ENCODE results near the gene BBOX1. TPM values are rescaled to one million over a fixed set of nuclear protein-coding genes. Genes with fewer than 3 reads are reported as not detected.

Gene BBOX1
- total RNA-seq, 1 donor from 2014 or later, result not detected

DNA sequence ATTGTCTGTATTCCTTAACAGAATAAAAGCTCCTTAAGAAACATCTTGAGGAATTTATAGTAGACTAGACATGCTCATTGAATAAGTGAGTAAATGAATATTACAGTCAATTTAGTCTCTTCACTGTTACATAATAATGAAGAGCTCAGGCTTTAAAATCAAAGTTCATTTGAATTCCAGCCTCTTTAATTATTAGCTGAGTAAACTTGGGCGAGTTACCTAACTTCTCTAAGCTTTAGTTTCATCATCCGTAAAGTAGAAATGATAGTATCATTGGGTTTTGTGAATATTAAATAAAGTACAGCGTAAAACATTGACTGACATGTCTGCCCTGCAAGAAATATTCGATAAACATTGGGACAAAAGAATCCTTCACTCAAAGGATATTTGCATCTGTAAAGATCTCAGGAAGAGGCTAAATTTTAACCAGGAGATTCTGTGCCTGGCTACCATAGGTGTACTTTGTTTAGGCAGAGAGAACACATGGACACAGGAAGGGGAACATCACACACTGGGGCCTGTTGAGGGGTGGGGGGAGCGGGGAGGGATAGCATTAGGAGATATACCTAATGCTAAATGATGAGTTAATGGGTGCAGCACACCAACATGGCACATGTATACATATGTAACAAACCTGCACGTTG is 15.2 kb upstream of the BBOX1 start:
- no peak for DNase-seq

DNA sequence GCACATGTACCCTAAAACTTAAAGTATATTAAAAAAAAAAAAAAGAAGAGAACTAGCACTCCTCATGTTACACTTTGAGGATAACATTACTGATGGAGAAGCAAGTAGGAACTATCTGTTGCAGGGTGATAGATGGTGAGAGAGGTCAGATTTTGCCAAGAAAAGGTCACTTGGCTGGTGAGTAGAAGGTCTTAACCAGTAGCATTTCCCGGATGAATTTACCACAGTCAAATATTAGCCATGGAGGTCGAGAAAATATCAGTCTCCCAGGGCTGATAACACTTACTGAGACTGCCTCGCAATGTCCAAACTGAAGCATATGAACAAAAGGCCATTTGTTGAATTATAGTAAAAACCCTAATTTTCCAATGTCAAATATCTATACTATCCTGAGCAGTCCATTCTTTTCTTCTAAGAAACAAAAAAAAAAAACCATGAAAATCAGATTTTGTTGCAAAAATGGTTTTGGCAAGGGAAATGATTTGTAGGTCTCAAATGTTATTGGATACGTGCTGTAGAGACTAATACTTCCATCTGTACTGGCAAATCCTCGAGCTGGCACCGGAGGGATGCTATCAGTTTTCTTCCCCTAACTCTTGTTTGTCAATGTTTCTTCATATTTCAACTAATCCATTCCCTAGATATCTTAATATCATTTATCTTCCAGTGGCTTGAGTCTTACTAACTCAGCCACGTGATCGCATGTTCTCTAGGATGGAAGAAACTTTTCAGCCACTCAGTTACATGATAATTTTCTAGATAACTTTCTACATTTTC is 14.5 kb upstream of the BBOX1 start:
- no peak for DNase-seq

DNA sequence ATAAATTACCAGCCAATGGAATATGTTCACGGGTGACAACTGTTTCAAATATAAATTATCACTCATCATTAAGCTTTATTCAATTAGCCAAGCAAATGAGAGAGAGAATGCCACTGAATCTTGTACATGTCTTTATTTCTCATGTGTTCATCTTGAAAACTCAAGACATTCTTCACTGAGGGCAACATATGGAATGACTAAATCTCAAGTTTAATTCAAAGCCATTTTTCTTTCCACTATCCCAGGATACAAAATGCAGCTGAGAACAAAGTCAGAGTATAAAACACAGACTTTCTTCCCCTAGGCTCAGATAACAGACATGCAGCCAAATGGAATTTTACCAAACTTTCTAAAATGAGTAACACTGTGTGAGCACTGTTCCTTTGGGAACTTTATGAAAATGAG is 12.1 kb upstream of the BBOX1 start:
- no peak for DNase-seq

DNA sequence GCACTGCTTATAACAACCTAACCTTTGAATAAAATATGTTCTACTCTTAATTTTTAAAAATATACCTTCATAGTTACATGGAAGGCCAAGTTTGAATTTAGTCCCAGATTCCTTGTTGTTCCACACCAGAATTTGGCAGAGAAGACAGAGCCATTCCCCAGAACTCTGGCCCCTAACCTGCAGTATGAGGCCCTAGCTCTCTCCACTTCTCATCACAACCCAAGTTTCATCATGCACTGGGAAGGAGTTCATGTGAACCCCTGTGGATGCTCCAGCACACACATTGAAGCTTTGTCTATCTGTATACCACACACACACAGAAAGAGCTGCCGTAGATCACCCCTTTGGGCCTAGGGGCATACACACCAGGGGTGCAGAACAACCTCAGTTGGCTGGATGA is 10.6 kb upstream of the BBOX1 start:
- DNase-seq, result no peak

DNA sequence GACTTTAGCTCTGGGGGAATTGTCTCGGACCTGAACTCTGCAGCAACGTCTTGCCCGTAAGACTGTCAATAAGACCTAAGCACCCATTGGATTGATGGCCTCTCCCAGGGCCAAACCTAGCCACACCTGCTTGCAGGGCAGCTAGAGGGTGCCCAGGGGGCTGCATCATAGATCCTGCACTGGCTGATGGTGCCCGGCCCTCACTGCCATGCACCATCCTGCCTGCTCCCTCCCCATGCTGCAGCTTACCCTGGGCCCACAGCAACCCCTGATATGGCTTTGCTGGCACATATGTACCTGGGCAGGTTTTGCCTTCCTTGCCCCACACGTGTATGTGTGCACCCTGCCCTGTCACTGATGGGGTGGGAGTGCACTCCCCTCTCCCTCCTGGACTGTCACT is 8.9 kb upstream of the BBOX1 start:
- DNase-seq, result no peak

DNA sequence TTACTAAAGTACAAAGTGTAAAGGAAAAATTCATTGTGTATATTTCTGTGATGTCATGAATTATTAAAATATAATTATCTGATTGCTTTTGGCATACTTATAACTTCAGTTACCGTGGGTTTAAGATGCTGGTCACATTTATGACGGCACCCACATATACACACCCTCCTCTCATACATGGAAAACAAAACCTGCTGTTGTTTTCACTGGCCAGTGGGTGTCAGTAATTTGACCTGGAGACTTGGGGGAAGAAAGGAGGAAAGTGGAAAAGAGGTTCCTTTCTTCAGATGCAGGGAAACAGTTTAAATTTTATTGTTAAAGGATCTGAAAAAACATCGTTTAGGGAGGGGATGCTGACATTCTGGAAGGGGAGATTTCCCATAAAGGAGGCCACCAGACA is 742 bp upstream of the BBOX1 start:
- DNase-seq, result no peak

DNA sequence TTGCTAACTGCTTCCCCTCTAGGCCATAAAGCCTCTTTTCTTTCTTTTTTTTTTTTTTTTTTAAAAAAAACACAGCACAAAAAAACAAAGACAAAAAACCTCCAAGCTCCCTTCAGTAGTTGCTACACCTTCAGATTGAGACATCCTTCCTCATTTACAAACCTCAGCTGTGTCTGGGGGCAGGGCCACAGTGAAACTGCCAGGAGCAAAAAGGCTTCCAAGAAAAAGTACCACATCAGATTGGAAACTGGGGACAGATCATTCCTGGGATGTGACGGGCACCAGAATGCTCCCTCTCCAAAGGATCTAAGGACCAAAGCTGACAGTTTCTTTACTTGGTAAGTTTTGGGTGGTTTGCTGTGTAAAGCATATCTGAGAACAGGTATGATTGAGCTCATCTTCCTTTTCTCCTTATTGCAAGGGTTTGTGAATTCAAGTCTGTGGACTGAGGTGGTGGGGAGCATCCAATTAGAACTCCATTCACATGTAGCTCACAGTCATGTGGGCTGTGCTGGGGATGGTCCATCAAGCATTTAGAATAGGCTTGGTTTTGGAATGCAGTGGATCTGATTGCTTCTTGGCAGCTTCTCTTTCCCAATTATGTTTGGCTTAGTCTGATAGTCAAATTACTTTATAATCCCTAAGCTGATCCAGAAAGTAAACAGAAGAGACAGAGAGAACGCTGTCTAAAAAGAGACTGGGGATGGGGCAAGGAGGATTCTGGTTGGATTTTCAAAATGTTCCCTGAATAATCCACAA is 705 bp downstream of the BBOX1 start:
- no peak for DNase-seq

DNA sequence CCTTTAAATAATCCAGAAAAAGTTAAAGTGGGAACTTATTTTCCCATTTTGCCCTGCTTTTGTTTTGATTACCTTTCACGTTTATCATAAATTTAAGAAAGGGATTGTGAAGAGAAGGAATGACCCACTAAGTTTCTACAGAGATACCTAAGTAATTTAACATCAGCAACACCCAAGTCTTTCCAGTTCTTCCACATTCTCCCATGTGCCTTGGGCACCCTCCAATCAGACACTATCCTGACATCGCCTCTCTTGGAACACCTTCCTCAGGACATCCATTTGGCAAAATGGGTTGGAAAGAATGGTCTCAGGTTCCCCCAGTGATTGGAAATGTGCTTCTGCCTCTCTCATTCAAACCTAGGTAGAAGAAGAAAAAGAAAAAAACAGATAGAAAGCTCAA is 6.3 kb downstream of the BBOX1 start:
- no peak for DNase-seq

DNA sequence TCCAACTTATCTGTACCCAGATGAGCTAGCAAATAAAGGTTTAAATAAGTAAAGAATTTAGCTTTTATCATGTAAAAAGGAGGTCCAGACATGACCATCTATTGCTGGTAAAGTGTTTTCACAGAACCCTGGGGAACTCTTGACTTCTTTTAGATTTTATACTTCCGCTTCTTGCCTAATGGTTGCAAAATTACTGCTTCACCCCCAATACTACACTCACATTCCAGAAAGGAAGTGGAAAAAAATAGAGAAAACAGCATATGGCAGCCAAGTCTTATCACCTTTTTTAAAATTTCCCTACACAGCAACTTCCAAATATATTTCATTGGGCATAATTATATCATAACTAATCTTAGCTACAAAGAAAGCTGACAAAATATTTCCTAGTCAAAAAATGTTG is 12.1 kb downstream of the BBOX1 start:
- DNase-seq, result no peak

DNA sequence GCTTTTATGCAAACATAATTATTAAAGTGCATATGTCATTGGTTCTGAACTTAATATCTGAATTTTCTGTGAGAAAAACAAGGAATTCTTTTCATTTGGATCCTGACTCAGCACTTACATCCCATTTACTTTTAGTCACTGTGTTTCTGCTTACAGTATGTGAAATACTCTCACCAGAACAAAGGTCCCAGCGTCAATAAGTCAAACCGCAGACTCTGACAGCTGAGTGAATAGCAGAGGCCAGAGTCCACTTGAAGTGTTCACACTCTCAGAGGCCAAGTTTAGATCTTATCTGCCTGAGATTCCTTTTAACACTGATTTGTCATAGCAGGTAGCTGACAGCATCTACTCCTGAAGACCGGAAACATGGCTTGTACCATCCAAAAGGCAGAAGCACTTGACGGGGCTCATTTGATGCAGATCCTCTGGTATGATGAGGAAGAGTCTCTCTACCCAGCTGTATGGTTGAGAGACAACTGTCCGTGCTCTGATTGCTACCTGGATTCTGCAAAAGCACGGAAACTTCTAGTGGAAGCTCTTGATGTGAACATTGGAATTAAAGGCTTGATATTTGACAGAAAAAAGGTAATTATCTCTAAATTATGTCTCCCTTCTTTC is 14.6 kb downstream of the BBOX1 start:
- DNase-seq, result no peak

DNA sequence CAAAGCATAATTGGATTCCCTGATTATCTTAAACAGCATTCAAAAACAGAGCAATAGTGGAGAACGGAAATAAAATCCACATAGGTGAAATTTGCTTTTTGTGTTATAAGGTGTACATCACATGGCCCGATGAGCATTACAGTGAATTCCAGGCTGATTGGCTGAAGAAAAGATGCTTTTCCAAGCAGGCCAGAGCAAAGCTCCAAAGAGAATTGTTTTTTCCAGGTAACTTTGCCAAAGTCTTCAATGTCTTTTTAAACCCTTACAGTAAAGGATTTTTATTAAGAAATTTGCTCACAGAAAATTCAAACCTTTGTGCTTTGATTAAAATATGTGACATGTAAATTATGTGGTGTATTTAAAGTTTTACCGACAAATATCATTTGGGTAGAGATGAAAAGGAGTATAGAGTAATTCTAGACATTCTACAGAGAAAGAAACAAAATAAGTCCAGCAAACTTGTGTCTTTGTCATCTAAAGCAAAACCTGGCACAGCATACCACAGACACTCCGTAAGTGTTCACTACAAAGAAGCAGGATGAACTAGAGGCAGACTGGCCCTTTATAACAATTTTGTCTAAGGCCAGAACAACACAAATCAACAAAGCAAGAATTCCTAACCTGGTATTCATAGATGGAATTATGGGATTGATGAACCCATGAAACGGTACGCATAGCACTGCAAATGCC is 16.6 kb downstream of the BBOX1 start:
- no peak for DNase-seq

DNA sequence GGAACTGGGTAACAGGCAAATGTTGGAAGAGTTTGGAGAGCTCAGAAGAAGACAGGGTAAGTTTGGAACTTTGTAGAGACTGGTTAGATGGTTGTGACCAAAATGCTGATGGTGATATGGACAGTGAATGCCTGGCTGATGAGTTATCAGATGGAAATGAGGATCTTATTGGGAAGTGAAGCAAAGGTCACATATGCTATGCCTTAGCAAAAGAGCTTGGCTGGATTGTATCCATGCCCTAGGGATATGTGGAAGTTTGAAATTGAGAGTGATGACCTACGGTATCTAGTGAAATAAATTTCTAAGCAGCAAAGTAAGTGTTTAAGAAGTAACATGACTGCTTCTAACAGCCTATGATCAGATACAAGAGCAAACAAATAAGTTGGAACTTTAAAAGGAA is 17.8 kb downstream of the BBOX1 start:
- no peak for DNase-seq

DNA sequence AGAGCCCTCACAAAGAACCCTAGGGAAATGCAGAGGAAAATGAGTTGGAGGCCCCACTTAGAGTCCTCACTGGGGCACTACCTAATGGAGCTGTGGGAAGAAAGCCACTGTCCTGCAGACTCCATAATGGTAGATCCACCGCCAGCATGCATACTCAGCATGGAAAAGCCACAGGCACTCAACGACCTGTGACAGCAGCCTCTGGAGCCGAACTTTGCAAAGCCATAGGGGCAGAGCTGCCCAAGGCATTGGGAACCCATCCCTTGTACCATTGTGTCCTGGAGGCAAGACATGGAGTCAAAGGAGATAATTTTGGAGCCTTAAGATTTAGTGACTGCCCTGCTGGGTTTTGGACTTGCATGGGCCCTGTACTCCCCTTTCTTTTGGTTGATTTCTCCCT is 18.8 kb downstream of the BBOX1 start:
- DNase-seq, result no peak

DNA sequence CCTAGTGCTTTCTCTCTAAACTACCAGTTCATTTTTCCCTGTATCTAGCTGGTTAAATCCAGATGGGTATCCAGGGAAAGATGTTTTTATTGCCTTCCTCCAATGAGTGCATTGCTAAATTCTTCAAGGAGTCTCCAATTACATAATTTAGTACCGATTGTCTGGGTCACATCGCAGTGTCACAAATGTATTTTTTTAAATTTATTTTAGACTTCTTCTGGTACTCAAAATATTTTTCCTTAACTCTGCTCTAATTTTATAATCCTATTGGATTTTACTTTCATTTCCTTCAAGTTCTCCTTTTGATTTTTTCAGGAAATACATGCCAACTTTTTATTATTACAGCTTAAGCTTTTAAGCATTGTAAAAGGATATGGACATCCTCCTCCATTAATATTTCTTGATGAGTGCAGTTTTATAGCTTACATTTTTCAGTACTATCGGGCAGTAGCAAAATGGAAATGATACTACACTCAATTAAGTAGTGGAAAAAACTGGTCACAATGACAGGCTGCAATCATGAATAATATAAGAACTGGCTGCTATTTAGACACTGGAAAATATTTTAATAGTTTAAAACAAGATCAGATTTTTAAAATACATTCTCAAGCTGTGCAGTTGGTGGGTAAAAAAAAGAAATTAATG is 20.3 kb downstream of the BBOX1 start:
- no peak for DNase-seq

DNA sequence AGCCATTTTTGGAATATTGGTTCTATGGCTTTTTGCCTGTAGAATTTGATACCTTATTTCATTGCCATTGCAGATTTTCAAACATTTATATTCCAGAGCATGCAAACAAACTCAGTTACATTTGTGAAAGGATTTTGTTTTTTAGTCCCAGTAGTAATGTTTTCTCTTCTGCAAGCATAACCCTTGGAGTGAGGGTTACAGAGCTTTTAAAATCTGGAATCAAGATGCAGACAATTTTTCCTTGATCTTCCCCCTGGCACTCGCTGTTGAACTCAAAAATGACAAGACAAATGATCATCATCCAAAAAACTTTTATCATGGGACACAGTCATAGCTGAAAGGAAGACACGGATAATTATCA is 20.8 kb downstream of the BBOX1 start:
- no peak for DNase-seq

DNA sequence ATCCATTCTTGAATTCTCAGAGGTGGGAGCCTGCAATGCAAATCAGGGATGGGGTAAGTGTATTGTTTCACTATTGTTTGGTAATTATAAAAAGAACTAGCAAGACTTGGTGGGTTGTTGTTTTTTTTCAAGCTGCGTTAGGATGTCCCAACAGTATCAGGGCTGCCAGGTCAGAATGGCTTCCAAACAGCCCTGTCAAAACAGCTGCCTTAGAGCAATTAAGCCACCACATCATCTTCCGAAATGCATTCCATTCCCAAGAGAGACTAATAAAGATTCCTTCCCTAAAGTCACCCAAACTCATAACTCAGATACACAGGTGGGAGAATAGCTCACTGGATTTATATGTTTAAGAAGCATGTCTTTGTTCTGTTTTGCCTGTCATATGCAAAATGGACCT is 23.5 kb downstream of the BBOX1 start:
- DNase-seq, result no peak

DNA sequence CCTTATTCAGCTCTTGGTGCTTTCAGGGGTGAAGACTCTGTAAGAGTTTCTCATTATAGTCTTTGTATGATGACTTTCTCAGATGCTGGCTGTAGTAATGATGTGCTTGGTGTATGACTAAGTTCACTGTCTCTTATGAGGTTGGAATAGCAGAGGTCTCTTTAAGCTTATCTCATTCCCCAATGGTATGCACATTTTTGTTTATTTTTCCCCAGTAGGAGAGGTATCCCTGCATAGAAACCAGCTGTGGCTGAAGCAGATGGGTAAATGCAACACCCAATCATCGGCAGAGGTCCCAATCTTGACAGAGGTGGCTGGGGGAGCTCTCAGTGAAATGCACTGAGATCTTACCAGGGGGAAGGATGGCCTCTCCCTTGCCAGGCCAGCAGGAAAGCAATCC is 34.6 kb downstream of the BBOX1 start:
- DNase-seq, result no peak

DNA sequence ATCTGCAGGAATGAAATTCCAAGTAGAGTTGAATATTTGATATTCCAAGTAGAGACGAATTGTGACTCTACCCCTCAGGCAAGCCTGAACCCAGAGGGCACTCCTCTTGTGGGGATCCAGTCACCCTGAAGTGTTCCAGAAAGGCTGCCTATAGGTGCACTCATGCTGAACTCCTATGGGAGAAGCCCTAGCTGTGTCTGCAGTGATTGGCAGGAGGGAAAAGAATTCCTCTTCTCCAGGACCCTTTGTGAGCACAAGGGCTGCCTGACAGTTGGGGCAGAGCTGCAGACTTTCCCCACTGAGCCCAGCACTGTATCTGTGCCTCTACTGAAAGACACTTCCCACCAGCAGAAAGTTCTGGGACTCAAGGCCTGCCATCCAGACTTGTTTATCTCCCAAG is 35.0 kb downstream of the BBOX1 start:
- no peak for DNase-seq

DNA sequence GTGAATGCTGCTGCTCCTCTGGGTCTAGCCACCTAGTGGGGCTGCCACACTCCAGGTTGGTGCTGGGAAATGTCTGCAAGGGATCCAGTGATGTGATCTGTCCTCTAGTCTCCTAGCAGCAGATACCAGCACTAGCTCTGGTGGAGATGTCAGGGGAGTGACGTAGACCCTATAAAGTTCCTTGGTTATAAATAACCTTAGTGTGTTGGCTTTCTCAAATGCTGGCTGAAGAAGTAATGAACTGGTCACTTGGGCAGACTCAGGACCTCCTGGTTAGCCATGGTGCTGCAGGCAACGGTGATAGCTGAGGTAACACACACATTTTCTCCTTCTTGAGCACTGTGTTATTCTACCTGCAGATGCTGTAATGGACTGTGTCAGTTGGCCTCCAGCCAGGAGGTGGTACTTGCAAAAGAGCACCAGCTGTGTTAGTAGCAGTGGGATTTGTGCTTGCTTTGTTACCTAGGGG is 35.5 kb downstream of the BBOX1 start:
- no peak for DNase-seq

DNA sequence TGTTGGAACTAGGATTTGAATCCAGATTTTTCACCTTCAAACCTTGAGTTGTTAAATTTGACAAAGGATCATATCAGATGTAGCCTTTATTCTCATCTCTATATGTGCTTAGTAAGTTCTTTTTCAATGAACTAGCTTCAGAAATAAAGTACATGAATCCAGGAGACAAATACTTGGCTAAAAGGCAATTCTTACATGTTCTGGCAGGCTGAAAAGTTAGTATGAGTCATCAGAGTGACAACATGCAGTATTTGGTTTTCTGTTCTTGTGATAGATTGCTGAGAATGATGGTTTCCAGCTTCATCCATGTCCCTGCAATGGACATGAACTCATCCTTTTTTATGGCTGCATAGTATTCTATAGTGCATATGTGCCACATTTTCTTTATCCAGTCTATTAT is 40.4 kb downstream of the BBOX1 start:
- no peak for DNase-seq

DNA sequence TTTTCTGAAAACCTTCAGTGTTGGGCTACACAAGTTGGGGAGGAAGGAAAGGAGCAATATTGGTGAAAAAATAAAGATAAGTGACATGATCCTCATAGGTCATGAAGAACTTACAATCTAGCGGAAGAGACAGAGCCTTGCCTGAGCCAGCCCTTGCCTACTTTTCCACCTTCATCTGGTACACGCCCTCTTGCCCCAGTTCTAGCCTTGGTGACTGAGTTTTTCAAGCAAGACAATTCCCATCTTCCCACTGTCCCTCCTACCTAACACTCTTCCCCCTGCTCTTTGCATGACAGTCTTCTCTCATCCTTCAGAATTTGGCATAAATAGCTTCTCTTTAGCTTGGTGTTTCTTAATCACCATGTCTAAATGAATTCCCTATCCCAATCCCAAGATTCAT is 42.6 kb downstream of the BBOX1 start:
- no peak for DNase-seq

DNA sequence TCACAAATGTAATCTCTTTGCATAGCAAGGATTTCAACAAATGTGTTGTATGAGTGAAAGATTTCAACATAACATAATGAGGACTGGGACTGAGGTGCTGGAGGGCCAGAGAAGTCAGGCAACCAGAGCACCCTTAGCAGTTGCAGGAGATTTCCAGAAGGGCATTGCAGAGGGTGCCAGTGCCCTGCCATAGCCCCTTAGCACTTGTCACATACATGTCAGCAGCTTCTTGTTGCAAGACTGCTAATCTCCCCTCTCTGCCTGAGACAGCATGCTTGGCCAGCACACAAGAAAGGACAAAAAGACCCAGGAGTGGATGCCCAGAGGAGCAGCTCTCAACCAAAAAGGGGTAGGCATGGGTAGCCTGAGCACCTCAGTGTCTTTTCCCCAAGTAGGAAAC is 43.2 kb downstream of the BBOX1 start:
- DNase-seq, result no peak

All from dermis blood vessel endothelial cell (primary cell).